Panc1 (cell line): ENCODE results near the gene CBL. TPM values are rescaled to one million over a fixed set of nuclear protein-coding genes. Genes with fewer than 3 reads are reported as not detected.

ENCODE experiments used
- ATAC-seq: fragments of 200-7000 bp; cut with Tn5 transposase; 2 replicates; pipeline ENCODE4 v1.9.1; 2020; ENCODE audit warnings: mild to moderate bottlenecking, moderate library complexity
- BruUV-seq: library from RNA; stranded (reverse); fragments of 400-500 nt; replicated peaks from 2 replicates; lab custom pipeline; 2021; lab: Mats Ljungman, UMichigan
- CTCF ChIA-PET: fragments of 300-600 bp; sonication (Branson Sonifier 250); formaldehyde crosslinking; loops from one replicate; lab custom pipeline; 2022; ENCODE audit warnings: antibody characterized with exemption; lab: Charles Lee
- POLR2A ChIA-PET: fragments of 300-600 bp; sonication (Branson Sonifier 250); formaldehyde crosslinking; loops from one replicate; lab custom pipeline; 2022; ENCODE audit warnings: antibody characterized with exemption; lab: Charles Lee
- DNase-seq: peaks from one replicate; pipeline ENCODE4 v3.0.0-alpha.2; 2010; ENCODE audit warnings: low read depth, low spot score
- H3K27ac ChIP-seq: 2 replicates; pipeline ENCODE4 v1.5.1; 2011; ENCODE audit warnings: mild to moderate bottlenecking, low read length, inconsistent platforms
- H3K27me3 ChIP-seq: fragments of 200-500 bp; sonication (Bioruptor generic); 2 replicates; pipeline ENCODE4 v1.6.0; 2014; ENCODE audit warnings: low read length, inconsistent platforms; ENCODE audit not compliant: control insufficient read depth, insufficient read depth
- H3K36me3 ChIP-seq: fragments of 200-500 bp; sonication (Bioruptor generic); 2 replicates; pipeline ENCODE4 v1.5.1; 2014; ENCODE audit warnings: inconsistent platforms, mild to moderate bottlenecking, low read length, moderate library complexity; ENCODE audit not compliant: control insufficient read depth, insufficient read depth
- H3K4me1 ChIP-seq: 2 replicates; pipeline ENCODE4 v1.5.1; 2011; ENCODE audit warnings: inconsistent platforms, mild to moderate bottlenecking, low read length, moderate library complexity; ENCODE audit not compliant: control insufficient read depth, insufficient read depth
- H3K4me3 ChIP-seq, 2 experiments: 2 replicates each; pipeline ENCODE4 v1.5.1; 2011 to 2012; ENCODE audit warnings: low read depth in 2 of 2, low read length in 2 of 2, mild to moderate bottlenecking in 2 of 2, inconsistent platforms in 1 of 2, moderate library complexity in 1 of 2
- H3K9me3 ChIP-seq: fragments of 200-500 bp; sonication (Bioruptor generic); 2 replicates; pipeline ENCODE4 v1.5.1; 2014; ENCODE audit warnings: low read depth, mild to moderate bottlenecking, inconsistent platforms, low read length, moderate library complexity; ENCODE audit not compliant: control insufficient read depth, insufficient read depth
- POLR2AphosphoS5 ChIP-seq: IDR thresholded peaks from 2 replicates; pipeline ENCODE4 v1.6.1; 2012; ENCODE audit warnings: mild to moderate bottlenecking, low read depth, low read length, moderate library complexity
- SIN3A ChIP-seq: IDR thresholded peaks from 2 replicates; pipeline ENCODE4 v1.6.1; 2012; ENCODE audit warnings: low read depth, mild to moderate bottlenecking, low read length, moderate library complexity, borderline replicate concordance; ENCODE audit not compliant: insufficient read depth
- TCF7L2 ChIP-seq: IDR thresholded peaks from 2 replicates; pipeline ENCODE4 v1.6.1; 2011; ENCODE audit warnings: mild to moderate bottlenecking, low read depth, low read length, inconsistent platforms
- in situ Hi-C: cut with HindIII; loops from 2 replicates; pipeline ENCODE4 v1.10.0; 2016; ENCODE audit warnings: low sequenced_read_pairs, low pct_unique_long_range_greater_than_20kb
- intact Hi-C: fragments of 100-400 bp; cut with micrococcal nuclease; formaldehyde crosslinking; loops from one replicate; pipeline ENCODE4 v1.10.0; 2022; ENCODE audit not compliant: unreplicated experiment
- total RNA-seq: library from RNA; stranded (reverse); gene quantifications from one replicate; pipeline ENCODE4 v1.2.1, GENCODE V29; 2021; ENCODE audit not compliant: unreplicated experiment
- TF ChIP-seq, protein P1 (sequence below), 2 experiments: IDR thresholded peaks; 2 replicates each; pipeline ENCODE4 v1.6.1; 2011 to 2012; ENCODE audit warnings: low read depth in 2 of 2, control low read depth in 1 of 2, low read length in 1 of 2, mild to moderate bottlenecking in 1 of 2, moderate library complexity in 1 of 2; ENCODE audit not compliant: insufficient read depth in 1 of 2
- TF ChIP-seq, protein P2 (sequence below): fragments of 450-650 bp; IDR thresholded peaks from 2 replicates; pipeline ENCODE4 v1.5.1; 2017; ENCODE audit warnings: mild to moderate bottlenecking

The CBL gene
- total RNA-seq, 1 experiment from 2014 or later, result 69.9 TPM

GRCh38 chr11:119315131-119316015 is 109.2 kb downstream of the CBL start (continued):
- TF ChIP-seq SIN3A, result no peak

GRCh38 chr11:119316016-119316728 is 110.0 kb downstream of the CBL start:
- intact Hi-C loops (no loop called here), in situ Hi-C loops (no loop called here)
- Histone ChIP-seq H3K9me3 (no peaks in the 10 kb centered on the region), H3K27me3 (no peaks in the 10 kb centered on the region), H3K36me3 (no peaks in the 10 kb centered on the region), H3K4me3 (peak overlapping the region; percentile 47 to 62), H3K4me1 (peaks cover 48% of the 10 kb centered on the region), H3K27ac (peak overlapping the region; percentile 40; the same call in 1 of the 2 replicates)
- POLR2A ChIA-PET, result no interaction called here
- no peak for ATAC-seq
- CTCF ChIA-PET, result interaction anchor here (0.6 to 0.7 kb wide), 2 partner anchors 158 to 423 kb away, joined by 3 to 5 read pairs; no protein-coding TSS in a partner anchor
- BruUV-seq, result no TSS peak
- TF ChIP-seq, protein P1, sequence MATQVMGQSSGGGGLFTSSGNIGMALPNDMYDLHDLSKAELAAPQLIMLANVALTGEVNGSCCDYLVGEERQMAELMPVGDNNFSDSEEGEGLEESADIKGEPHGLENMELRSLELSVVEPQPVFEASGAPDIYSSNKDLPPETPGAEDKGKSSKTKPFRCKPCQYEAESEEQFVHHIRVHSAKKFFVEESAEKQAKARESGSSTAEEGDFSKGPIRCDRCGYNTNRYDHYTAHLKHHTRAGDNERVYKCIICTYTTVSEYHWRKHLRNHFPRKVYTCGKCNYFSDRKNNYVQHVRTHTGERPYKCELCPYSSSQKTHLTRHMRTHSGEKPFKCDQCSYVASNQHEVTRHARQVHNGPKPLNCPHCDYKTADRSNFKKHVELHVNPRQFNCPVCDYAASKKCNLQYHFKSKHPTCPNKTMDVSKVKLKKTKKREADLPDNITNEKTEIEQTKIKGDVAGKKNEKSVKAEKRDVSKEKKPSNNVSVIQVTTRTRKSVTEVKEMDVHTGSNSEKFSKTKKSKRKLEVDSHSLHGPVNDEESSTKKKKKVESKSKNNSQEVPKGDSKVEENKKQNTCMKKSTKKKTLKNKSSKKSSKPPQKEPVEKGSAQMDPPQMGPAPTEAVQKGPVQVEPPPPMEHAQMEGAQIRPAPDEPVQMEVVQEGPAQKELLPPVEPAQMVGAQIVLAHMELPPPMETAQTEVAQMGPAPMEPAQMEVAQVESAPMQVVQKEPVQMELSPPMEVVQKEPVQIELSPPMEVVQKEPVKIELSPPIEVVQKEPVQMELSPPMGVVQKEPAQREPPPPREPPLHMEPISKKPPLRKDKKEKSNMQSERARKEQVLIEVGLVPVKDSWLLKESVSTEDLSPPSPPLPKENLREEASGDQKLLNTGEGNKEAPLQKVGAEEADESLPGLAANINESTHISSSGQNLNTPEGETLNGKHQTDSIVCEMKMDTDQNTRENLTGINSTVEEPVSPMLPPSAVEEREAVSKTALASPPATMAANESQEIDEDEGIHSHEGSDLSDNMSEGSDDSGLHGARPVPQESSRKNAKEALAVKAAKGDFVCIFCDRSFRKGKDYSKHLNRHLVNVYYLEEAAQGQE (IDR thresholded peaks at IDR 0.05; ENCODE audit: insufficient read depth in 1 of 2, low read depth in 2 of 2, low read length in 1 of 2), result no peak
- TF ChIP-seq TCF7L2 (no peak; the same call in 1 of the 2 replicates), SIN3A (no peak), POLR2AphosphoS5 (no peak)
- TF ChIP-seq, protein P2, sequence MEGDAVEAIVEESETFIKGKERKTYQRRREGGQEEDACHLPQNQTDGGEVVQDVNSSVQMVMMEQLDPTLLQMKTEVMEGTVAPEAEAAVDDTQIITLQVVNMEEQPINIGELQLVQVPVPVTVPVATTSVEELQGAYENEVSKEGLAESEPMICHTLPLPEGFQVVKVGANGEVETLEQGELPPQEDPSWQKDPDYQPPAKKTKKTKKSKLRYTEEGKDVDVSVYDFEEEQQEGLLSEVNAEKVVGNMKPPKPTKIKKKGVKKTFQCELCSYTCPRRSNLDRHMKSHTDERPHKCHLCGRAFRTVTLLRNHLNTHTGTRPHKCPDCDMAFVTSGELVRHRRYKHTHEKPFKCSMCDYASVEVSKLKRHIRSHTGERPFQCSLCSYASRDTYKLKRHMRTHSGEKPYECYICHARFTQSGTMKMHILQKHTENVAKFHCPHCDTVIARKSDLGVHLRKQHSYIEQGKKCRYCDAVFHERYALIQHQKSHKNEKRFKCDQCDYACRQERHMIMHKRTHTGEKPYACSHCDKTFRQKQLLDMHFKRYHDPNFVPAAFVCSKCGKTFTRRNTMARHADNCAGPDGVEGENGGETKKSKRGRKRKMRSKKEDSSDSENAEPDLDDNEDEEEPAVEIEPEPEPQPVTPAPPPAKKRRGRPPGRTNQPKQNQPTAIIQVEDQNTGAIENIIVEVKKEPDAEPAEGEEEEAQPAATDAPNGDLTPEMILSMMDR, result no peak
- no peak for DNase-seq
